ENCODE results near the gene MS4A4E.

Gene MS4A4E

GRCh38 chr11:60252213-60253108, 9.5 kb upstream of the MS4A4E start:
- no peaks in the 10 kb centered on the region for H3K36me3 Mint-ChIP-seq (ENCODE audit: low read depth)
- H3K27me3 Mint-ChIP-seq (ENCODE audit: low read depth): peaks cover 4% of the 10 kb centered on the region
- no peak overlapping the region for H3K27ac Mint-ChIP-seq
- no peaks in the 10 kb centered on the region for H3K4me1 Mint-ChIP-seq (ENCODE audit: low read depth)
- H3K4me3 Mint-ChIP-seq: no peak overlapping the region
- H3K9me3 Mint-ChIP-seq: peaks cover 5% of the 10 kb centered on the region

DNA sequence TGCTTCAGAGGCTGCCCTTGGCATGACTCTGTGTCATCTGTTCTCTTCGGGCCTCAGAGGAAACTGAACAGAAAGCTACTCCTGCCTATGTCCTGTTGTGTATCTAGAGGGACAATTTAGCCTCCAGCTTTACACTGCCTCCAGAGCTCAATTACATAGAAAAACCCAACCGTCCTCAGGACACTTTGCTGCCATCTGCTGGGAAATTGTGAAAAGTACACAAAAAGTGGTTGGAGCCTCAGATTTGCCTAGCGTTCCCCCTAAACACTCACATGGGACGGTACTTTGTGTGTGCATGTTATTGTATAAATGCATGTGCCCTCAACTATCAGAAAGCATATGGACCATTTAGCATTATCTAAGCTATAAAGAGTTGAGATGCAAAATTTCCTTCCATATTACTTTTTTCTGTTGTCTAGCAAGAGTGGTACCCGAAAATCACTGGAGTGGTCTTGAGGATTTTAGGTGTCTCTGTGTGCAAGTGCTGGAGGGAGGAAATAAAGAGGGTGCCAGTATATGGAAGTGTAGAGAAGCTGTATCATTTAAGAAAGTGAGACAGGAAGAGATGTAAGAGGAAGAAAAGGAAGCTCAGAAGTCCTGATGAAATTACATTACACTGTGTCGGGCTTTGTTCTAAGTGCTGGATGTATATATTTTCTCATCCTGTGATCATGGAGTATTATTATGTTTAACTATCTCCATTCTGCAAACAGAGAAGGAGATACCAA, 8.7 kb upstream of the MS4A4E start:
- no peaks in the 10 kb centered on the region for H3K36me3 Mint-ChIP-seq (ENCODE audit: low read depth)
- no peak overlapping the region for H3K27ac Mint-ChIP-seq
- H3K9me3 Mint-ChIP-seq: peaks cover 5% of the 10 kb centered on the region
- H3K4me3 Mint-ChIP-seq: no peak overlapping the region
- no peaks in the 10 kb centered on the region for H3K4me1 Mint-ChIP-seq (ENCODE audit: low read depth)
- peaks cover 4% of the 10 kb centered on the region for H3K27me3 Mint-ChIP-seq (ENCODE audit: low read depth)

DNA sequence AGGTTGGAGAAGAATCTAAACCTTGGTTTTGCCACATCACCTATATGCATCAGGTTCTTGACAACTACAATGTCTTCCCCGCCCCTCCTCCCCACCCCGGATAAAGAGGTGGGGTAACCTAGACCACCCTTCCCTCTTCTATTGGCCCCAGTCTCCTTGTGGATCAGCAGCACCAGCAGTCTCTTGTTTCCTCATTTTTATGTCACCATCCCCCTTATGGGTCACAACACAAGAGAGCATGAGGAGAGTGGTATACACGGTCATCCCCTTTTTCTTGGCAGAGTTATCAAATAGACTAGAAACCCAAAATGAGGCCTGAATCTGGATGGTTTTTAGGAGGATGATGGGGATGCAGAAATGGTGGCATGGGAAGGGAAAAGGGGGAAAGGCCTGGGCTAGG, 1.2 kb downstream of the MS4A4E start:
- Mint-ChIP-seq H3K4me1 (ENCODE audit: low read depth) (no peaks in the 10 kb centered on the region), H3K36me3 (ENCODE audit: low read depth) (no peaks in the 10 kb centered on the region), H3K9me3 (no peaks in the 10 kb centered on the region), H3K27ac (no peak overlapping the region), H3K4me3 (no peak overlapping the region), H3K27me3 (ENCODE audit: low read depth) (peaks cover 12% of the 10 kb centered on the region)

GRCh38 chr11:60240662-60241061, 2.3 kb downstream of the MS4A4E start:
- H3K27ac Mint-ChIP-seq: no peak overlapping the region
- peaks cover 12% of the 10 kb centered on the region for H3K27me3 Mint-ChIP-seq (ENCODE audit: low read depth)
- H3K36me3 Mint-ChIP-seq (ENCODE audit: low read depth): no peaks in the 10 kb centered on the region
- no peaks in the 10 kb centered on the region for H3K4me1 Mint-ChIP-seq (ENCODE audit: low read depth)
- H3K9me3 Mint-ChIP-seq: no peaks in the 10 kb centered on the region
- no peak overlapping the region for H3K4me3 Mint-ChIP-seq

DNA sequence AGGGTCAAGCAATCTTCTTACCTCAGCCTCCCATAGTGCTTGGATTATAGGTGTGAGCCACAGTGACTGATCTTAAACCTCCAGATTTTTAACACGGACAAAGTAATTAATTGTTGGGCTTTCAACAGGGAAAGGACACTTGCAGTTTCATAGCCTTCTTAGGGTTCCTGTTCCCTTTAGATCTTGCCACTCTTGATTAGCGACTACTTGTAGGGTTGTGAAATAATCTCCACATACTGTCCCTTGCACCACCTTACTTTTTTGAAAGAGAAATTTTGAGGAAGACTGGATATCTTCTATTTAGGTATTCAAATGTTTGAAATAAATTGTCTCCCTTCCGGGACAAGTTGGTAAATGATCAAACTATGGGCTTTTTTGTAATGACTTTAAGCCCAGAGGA, 7.6 kb downstream of the MS4A4E start:
- no peaks in the 10 kb centered on the region for H3K4me1 Mint-ChIP-seq (ENCODE audit: low read depth)
- no peaks in the 10 kb centered on the region for H3K9me3 Mint-ChIP-seq
- no peaks in the 10 kb centered on the region for H3K36me3 Mint-ChIP-seq (ENCODE audit: low read depth)
- H3K27me3 Mint-ChIP-seq (ENCODE audit: low read depth): peaks cover 4% of the 10 kb centered on the region
- H3K4me3 Mint-ChIP-seq: no peak overlapping the region
- no peak overlapping the region for H3K27ac Mint-ChIP-seq

DNA sequence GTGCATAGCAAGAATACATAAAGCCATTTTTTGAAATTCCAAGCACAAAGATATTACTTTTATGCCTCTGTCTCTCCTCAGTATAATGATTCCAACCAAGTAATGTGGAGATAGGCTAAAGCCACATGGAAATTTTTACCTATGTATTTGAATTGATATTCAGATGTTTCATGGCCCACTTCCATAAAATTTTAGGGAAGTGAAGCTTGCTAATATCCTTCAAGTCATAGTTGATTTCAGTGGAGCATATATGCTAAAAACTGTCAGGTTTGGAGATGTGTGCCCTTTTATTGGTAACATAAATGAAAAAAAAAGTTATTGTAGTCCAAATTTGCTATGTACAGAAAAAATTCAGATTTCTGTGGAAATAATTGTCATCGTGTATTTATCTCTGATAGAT, 12.3 kb downstream of the MS4A4E start:
- no peak overlapping the region for H3K4me3 Mint-ChIP-seq
- no peaks in the 10 kb centered on the region for H3K9me3 Mint-ChIP-seq
- no peaks in the 10 kb centered on the region for H3K4me1 Mint-ChIP-seq (ENCODE audit: low read depth)
- H3K27ac Mint-ChIP-seq: no peak overlapping the region
- no peaks in the 10 kb centered on the region for H3K36me3 Mint-ChIP-seq (ENCODE audit: low read depth)
- no peaks in the 10 kb centered on the region for H3K27me3 Mint-ChIP-seq (ENCODE audit: low read depth)

DNA sequence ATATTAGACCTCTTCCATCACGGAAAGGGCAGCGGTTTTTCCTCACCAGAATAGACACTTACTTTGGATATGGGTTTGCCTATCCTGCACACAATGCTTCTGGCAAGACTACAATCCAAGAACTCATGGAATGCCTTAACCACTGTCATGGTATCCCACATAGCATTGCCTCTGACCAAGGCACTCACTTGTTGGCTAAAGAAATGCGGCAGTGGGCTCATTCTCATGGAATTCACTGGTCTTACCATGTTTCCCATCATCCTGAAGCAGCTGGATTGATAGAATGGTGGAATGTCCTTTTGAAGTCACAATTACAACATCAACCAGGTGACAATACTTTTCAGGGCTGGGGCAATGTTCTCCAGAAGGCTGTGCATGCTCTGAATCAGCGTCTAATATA, 20.8 kb downstream of the MS4A4E start:
- no peaks in the 10 kb centered on the region for H3K36me3 Mint-ChIP-seq (ENCODE audit: low read depth)
- no peak overlapping the region for H3K27ac Mint-ChIP-seq
- H3K4me3 Mint-ChIP-seq: no peak overlapping the region
- no peaks in the 10 kb centered on the region for H3K27me3 Mint-ChIP-seq (ENCODE audit: low read depth)
- no peaks in the 10 kb centered on the region for H3K4me1 Mint-ChIP-seq (ENCODE audit: low read depth)
- H3K9me3 Mint-ChIP-seq: no peaks in the 10 kb centered on the region

DNA sequence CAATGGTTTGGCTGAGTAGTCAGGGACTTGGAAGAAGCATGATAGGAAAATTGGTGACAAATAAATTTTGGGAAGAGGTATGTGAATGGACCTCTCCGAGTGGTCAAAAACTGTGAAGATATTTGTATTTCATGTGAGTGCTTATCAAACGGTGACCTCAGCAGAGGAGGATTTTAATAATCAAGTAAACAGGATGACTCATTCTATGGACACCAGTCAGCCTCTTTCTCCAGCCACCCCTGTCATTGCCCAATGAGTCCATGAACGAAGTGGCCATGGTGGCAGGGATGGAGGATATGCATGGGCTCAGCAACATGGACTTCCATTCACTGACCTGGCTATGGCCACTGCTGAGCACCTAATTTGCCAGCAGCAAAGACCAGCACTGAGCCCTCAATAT, 21.2 kb downstream of the MS4A4E start:
- H3K27ac Mint-ChIP-seq: no peak overlapping the region
- no peaks in the 10 kb centered on the region for H3K27me3 Mint-ChIP-seq (ENCODE audit: low read depth)
- H3K4me3 Mint-ChIP-seq: no peak overlapping the region
- no peaks in the 10 kb centered on the region for H3K4me1 Mint-ChIP-seq (ENCODE audit: low read depth)
- no peaks in the 10 kb centered on the region for H3K36me3 Mint-ChIP-seq (ENCODE audit: low read depth)
- no peaks in the 10 kb centered on the region for H3K9me3 Mint-ChIP-seq

DNA sequence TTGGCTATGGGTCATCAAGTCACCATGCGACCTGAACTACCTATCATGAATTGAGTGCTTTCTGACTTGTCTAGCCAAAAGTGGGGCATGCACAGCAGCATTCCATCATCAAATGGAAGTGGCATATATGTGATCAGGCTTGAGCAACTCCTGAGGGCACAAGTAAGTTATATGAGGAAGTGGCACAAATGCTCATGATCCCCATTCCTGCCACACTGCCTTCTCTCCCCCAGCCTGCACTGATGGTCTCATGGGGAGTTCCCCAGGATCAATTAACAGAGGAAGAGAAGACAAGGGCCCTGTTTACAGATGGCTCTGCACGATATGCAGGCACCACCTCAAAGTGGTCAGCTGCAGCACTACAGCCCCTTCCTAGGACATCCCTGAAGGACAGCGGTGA, 21.8 kb downstream of the MS4A4E start:
- Mint-ChIP-seq H3K27ac (no peak overlapping the region), H3K36me3 (ENCODE audit: low read depth) (no peaks in the 10 kb centered on the region), H3K4me1 (ENCODE audit: low read depth) (no peaks in the 10 kb centered on the region), H3K27me3 (ENCODE audit: low read depth) (no peaks in the 10 kb centered on the region), H3K4me3 (no peak overlapping the region), H3K9me3 (no peaks in the 10 kb centered on the region)

DNA sequence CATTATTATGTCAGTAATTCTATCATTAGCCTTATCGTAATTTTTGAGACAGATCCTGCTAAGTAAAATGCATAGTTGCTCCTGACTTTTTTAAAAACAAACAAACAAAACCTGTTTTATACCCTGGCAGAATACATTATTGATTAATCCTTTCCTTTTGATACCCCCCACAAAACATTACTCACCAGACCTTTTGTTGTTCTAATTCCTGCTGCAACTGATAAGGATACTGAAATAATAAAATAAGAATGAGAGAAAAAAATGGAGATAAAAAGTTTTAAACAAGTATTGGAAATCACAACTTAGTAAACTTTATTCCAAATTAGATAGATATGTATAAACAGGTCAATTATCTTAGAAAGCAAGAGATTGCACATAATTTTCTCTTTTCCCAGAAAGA, 28.6 kb downstream of the MS4A4E start:
- Mint-ChIP-seq H3K27ac (no peak overlapping the region), H3K4me3 (no peak overlapping the region), H3K9me3 (no peaks in the 10 kb centered on the region), H3K27me3 (ENCODE audit: low read depth) (no peaks in the 10 kb centered on the region), H3K4me1 (ENCODE audit: low read depth) (no peaks in the 10 kb centered on the region), H3K36me3 (ENCODE audit: low read depth) (no peaks in the 10 kb centered on the region)

- H3K4me1 Mint-ChIP-seq (ENCODE audit: low read depth): no peaks in the 10 kb centered on the region
- no peaks in the 10 kb centered on the region for H3K9me3 Mint-ChIP-seq
- H3K36me3 Mint-ChIP-seq (ENCODE audit: low read depth): no peaks in the 10 kb centered on the region
- no peak overlapping the region for H3K4me3 Mint-ChIP-seq
- no peaks in the 10 kb centered on the region for H3K27me3 Mint-ChIP-seq (ENCODE audit: low read depth)
- H3K27ac Mint-ChIP-seq: no peak overlapping the region
Observed at GRCh38 chr11:60211206-60211605, 31.7 kb downstream of the MS4A4E start.

DNA sequence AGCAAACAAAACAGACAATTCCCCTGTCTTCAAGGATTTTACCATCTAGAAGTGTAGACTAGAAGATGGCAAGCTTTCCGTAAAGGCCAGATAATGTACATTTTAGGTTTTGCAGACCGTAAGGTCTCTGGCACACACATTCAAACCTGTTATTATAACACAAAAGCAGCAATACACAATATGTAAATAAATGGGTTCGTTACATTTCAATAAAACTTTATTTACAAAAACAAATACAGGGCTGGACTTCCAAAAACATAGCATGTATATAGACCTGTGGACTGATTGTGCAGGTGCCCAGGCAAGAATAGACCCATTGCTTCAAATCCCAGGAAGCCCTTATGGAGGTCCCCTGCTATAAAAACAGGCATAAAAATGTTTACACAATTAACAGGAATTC, 33.0 kb downstream of the MS4A4E start:
- no peaks in the 10 kb centered on the region for H3K4me1 Mint-ChIP-seq (ENCODE audit: low read depth)
- H3K36me3 Mint-ChIP-seq (ENCODE audit: low read depth): no peaks in the 10 kb centered on the region
- H3K27ac Mint-ChIP-seq: no peak overlapping the region
- H3K9me3 Mint-ChIP-seq: no peaks in the 10 kb centered on the region
- no peaks in the 10 kb centered on the region for H3K27me3 Mint-ChIP-seq (ENCODE audit: low read depth)
- H3K4me3 Mint-ChIP-seq: no peak overlapping the region

DNA sequence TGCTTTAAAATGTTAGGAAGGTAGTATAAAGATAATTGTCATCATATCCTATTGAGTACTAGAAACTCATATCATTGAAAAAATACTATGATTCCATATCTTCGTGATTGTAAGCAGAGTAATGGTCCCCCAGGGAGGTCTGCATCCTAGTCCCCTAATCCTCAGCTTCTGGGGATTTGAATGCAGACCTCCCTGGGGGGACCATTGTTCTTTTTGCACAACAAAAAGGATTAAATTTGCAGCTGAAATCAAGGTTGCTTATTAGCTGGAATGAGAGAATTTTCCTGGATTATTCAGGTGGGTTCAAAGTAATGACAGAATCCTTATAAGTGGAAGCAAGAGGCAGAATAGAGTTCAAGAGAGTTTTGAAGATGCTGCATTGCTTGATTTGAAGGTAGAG, 34.0 kb downstream of the MS4A4E start:
- no peaks in the 10 kb centered on the region for H3K4me1 Mint-ChIP-seq (ENCODE audit: low read depth)

DNA sequence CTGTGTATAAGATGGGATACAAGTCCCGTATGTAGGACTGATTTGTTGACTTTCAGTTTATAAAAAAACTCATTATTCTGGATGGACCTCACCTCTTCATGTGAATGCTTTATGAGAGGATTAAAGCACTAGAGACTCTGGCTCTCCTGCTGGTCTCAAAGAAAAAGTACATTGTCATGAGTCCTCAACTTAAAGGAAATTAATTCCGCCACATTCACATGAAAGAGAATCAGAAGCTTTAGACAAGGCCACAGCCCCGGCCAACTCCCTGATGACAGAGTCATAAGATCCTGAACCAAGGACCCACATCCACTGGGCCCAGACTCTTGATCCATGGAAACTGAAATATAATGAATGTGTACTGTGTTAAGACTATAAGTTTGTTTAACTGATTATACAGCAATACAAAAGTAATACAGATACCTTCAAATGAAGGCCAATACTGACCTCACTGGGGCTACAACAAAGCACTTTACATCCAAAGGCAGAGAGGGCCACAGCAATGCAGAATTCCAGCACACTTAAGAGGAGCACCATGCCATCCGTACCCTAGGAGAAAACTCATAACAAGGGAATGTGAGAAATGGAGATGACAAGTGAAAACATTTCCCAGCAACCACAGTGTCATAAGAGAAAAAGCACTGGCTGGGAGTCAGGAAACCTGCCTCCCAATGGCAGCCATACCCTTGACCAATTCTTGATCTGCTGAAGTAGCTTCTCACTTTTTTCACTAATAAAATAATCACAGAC, 34.6 kb downstream of the MS4A4E start:
- Mint-ChIP-seq H3K4me3 (no peak overlapping the region), H3K27me3 (ENCODE audit: low read depth) (no peaks in the 10 kb centered on the region), H3K36me3 (ENCODE audit: low read depth) (no peaks in the 10 kb centered on the region), H3K27ac (no peak overlapping the region), H3K4me1 (ENCODE audit: low read depth) (no peaks in the 10 kb centered on the region), H3K9me3 (no peaks in the 10 kb centered on the region)

More for the DNA sequence above, 34.0 kb downstream of the MS4A4E start:
- no peaks in the 10 kb centered on the region for H3K27me3 Mint-ChIP-seq (ENCODE audit: low read depth)
- H3K36me3 Mint-ChIP-seq (ENCODE audit: low read depth): no peaks in the 10 kb centered on the region
- no peaks in the 10 kb centered on the region for H3K9me3 Mint-ChIP-seq
- no peak overlapping the region for H3K4me3 Mint-ChIP-seq
- H3K27ac Mint-ChIP-seq: no peak overlapping the region

- H3K4me1 Mint-ChIP-seq (ENCODE audit: low read depth): no peaks in the 10 kb centered on the region
- H3K4me3 Mint-ChIP-seq: no peak overlapping the region
Observed at GRCh38 chr11:60206616-60207015, 36.3 kb downstream of the MS4A4E start.

More at GRCh38 chr11:60206616-60207015, 36.3 kb downstream of the MS4A4E start:
- no peaks in the 10 kb centered on the region for H3K36me3 Mint-ChIP-seq (ENCODE audit: low read depth)
- no peaks in the 10 kb centered on the region for H3K27me3 Mint-ChIP-seq (ENCODE audit: low read depth)
- H3K27ac Mint-ChIP-seq: no peak overlapping the region
- H3K9me3 Mint-ChIP-seq: peaks cover 3% of the 10 kb centered on the region
